ENCODE results near the gene HRCT1.
A peak's percentile ranks its signal among the peaks of the same experiment; 100 is the strongest.
"Not testable (repeated sequence)": the region's sequence is repeated elsewhere in the genome, so short reads cannot be mapped to it uniquely, and the experiment has no call there.

The HRCT1 gene

GRCh38 chr9:35905912-35906679 is at the start of gene HRCT1:
HRCT1 (plus strand) TSS chr9:35906202; CDS start chr9:35906288, 86 bp downstream.
- DNase-seq = no peak

- DNase-seq = no peak
Measured at GRCh38 chr9:35856206-35856605, 49.8 kb upstream of the HRCT1 start.

- no peak for DNase-seq
Measured at GRCh38 chr9:35856882-35857281, 49.1 kb upstream of the HRCT1 start.

GRCh38 chr9:35858458-35858857 is 47.5 kb upstream of the HRCT1 start:
- DNase-seq = no peak

GRCh38 chr9:35859310-35859989 is 46.6 kb upstream of the HRCT1 start:
- peak; percentile 47 to 53 (median 49) for DNase-seq

- no peak for DNase-seq
Measured at GRCh38 chr9:35859990-35860339, 46.0 kb upstream of the HRCT1 start.

- no peak for DNase-seq
Measured at GRCh38 chr9:35861161-35861897, 44.7 kb upstream of the HRCT1 start.

GRCh38 chr9:35862328-35862727 is 43.7 kb upstream of the HRCT1 start:
- DNase-seq = no peak

GRCh38 chr9:35863583-35863982 is 42.4 kb upstream of the HRCT1 start:
- no peak for DNase-seq

GRCh38 chr9:35864695-35865255 is 41.2 kb upstream of the HRCT1 start:
- DNase-seq = no peak

- DNase-seq = no peak
Measured at GRCh38 chr9:35867538-35867937, 38.5 kb upstream of the HRCT1 start.

GRCh38 chr9:35868933-35869332 is 37.1 kb upstream of the HRCT1 start:
- no peak for DNase-seq

- DNase-seq = no peak
Measured at GRCh38 chr9:35869621-35870216, 36.3 kb upstream of the HRCT1 start.

GRCh38 chr9:35870351-35870923 is 35.6 kb upstream of the HRCT1 start, which contains the start of gene OR13J1:
OR13J1 (minus strand) TSS chr9:35870401; CDS start chr9:35870401, 0 bp downstream.
- DNase-seq = no peak

GRCh38 chr9:35871545-35871944 is 34.5 kb upstream of the HRCT1 start:
- DNase-seq = no peak

- no peak for DNase-seq
Measured at GRCh38 chr9:35872505-35872904, 33.5 kb upstream of the HRCT1 start.

- DNase-seq = peak; percentile 74 to 93 (median 86)
Measured at GRCh38 chr9:35882263-35882848, 23.6 kb upstream of the HRCT1 start.

GRCh38 chr9:35882996-35883395 is 23.0 kb upstream of the HRCT1 start:
- no peak for DNase-seq

GRCh38 chr9:35884908-35885307 is 21.1 kb upstream of the HRCT1 start:
- DNase-seq = not testable (repeated sequence)

GRCh38 chr9:35891646-35892045 is 14.4 kb upstream of the HRCT1 start:
- DNase-seq = peak; percentile 59 to 68 (median 68)

- DNase-seq = peak; percentile 67 to 73 (median 67)
Measured at GRCh38 chr9:35892051-35892450, 14.0 kb upstream of the HRCT1 start.

GRCh38 chr9:35896570-35896969 is 9.4 kb upstream of the HRCT1 start:
- no peak for DNase-seq

Data from suppressor macrophage treated with lipopolysaccharide for 1 hour (primary cell).